SK-N-MC (cell line): ENCODE data around the gene SLC25A44.
A peak's percentile ranks its signal among the peaks of the same experiment; 100 is the strongest.
"Not testable (repeated sequence)": the region's sequence is repeated elsewhere in the genome, so short reads cannot be mapped to it uniquely, and the experiment has no call there.

Experiments
- DNase-seq: peaks from one replicate; pipeline ENCODE4 v3.0.0-alpha.2; 2011; ENCODE audit warnings: low read depth, low spot score
- H3K27ac ChIP-seq: fragments of 200-600 bp; sonication (generic); 2 replicates; pipeline ENCODE4 v1.5.1; 2016; ENCODE audit warnings: mixed run types
- H3K36me3 ChIP-seq: fragments of 200-600 bp; sonication (generic); 2 replicates; pipeline ENCODE4 v1.6.1; 2017; ENCODE audit warnings: antibody characterized with exemption, low read length, mixed read lengths; ENCODE audit not compliant: insufficient read depth
- H3K4me3 ChIP-seq: fragments of 200-600 bp; sonication (generic); 2 replicates; pipeline ENCODE4 v1.5.1; 2016
- H3K9ac ChIP-seq: fragments of 200-600 bp; sonication (generic); 2 replicates; pipeline ENCODE4 v1.8.0; 2017; ENCODE audit warnings: mixed run types, mixed read lengths; ENCODE audit not compliant: insufficient read length
- H3K9me3 ChIP-seq: fragments of 200-600 bp; sonication (generic); 2 replicates; pipeline ENCODE4 v1.6.1; 2017; ENCODE audit warnings: low read depth, mild to moderate bottlenecking, antibody characterized with exemption, low read length, moderate library complexity, mixed read lengths
- EZH2 ChIP-seq: fragments of 200-600 bp; sonication (generic); IDR thresholded peaks from one replicate; pipeline ENCODE4 v1.6.1; 2017; ENCODE audit warnings: antibody characterized with exemption
- FOXP2 ChIP-seq: optimal IDR thresholded peaks from 2 replicates; pipeline ENCODE3; 2011; ENCODE audit warnings: mild to moderate bottlenecking, moderate library complexity; ENCODE audit not compliant: insufficient read depth; ENCODE audit errors: extremely low read length, control extremely low read depth
- POLR2AphosphoS5 ChIP-seq: IDR thresholded peaks from 2 replicates; pipeline ENCODE4 v1.6.1; 2012; ENCODE audit warnings: mild to moderate bottlenecking, low read depth, low read length, borderline replicate concordance

SLC25A44 gene

GRCh38 chr1:156177919-156178654 is 15.8 kb upstream of the SLC25A44 start:
- no peak overlapping the region for H3K27ac ChIP-seq
- no peaks in the 10 kb centered on the region for H3K36me3 ChIP-seq
- H3K9me3 ChIP-seq, result no peaks in the 10 kb centered on the region
- H3K4me3 ChIP-seq, result no peak overlapping the region
- TF ChIP-seq POLR2AphosphoS5 (no peak), FOXP2 (no peak), EZH2 (no peak)
- no peak overlapping the region for H3K9ac ChIP-seq
- no peak for DNase-seq

- no peak for DNase-seq
- Histone ChIP-seq H3K9ac (no peak overlapping the region), H3K9me3 (no peaks in the 10 kb centered on the region), H3K36me3 (no peaks in the 10 kb centered on the region), H3K27ac (no peak overlapping the region), H3K4me3 (no peak overlapping the region)
- TF ChIP-seq POLR2AphosphoS5, result no peak
- no peak for TF ChIP-seq FOXP2
- TF ChIP-seq EZH2, result no peak
Observed at GRCh38 chr1:156180471-156180870, 13.4 kb upstream of the SLC25A44 start.

DNA sequence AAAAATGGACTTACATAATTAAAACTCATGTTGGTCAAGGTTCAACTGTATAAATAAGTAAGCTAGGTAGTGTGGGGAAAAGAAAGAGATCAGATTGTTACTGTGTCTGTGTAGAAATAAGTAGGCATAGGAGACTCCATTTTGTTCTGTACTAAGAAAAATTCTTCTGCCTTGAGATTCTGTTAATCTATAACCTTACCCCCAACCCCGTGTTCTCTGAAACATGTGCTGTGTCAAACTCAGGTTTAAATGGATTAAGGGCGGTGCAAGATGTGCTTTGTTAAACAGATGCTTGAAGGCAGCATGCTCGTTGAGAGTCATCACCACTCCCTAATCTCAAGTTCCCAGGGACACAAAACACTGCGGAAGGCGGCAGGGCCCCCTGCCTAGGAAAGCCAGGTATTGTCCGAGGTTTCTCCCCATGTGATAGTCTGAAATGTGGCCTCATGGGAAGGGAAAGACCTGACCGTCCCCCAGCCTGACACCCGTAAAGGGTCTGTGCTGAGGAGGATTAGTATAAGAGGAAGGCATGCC is 12.4 kb upstream of the SLC25A44 start:
- H3K4me3 ChIP-seq, DNase-seq, H3K36me3 ChIP-seq, H3K27ac ChIP-seq, H3K9me3 ChIP-seq, H3K9ac ChIP-seq: not testable (repeated sequence)

- H3K36me3 ChIP-seq, H3K9me3 ChIP-seq, H3K27ac ChIP-seq, H3K9ac ChIP-seq, H3K4me3 ChIP-seq, DNase-seq: not testable (repeated sequence)
Observed at GRCh38 chr1:156182010-156182779, 11.7 kb upstream of the SLC25A44 start.

DNA sequence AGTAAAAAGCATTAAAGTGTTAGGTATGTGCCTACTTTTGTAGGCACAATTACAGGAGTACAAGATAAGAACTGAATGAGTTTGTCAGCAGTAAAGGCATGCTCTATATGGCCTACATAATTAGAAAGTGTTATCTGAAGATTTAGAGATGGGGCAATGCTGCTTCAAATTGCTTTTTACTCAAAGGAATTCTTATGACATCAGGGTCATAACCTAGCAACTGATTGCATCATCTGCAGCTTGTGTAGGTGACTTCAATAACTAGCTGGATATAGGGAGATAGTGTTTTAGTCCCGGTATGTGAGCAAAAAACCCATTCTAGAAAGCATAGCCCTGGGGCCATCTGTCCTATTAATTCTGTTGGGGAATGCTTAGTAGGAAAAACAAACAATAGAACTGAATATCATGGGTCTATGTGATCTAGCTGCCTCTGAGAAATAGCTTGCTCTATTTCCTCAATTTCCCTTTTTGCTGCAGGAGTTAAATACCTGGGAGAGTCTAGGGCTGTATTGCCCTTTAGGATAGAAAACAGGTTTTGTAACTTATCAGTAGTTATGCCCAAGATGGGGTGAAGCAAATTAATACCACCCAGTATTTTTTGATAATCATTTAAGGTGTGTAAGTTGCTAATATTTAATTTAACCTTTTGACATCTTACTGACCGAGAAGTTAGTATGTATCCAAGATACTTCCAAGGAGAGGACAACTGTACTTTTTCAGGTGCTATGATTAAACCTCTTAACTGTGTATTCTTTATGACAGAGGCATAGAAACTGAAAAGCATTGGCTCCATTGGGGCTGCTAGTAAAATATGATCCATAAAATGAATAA is 7.3 kb upstream of the SLC25A44 start:
- not testable (repeated sequence) for H3K9me3 ChIP-seq, DNase-seq, H3K27ac ChIP-seq, H3K9ac ChIP-seq, H3K4me3 ChIP-seq, H3K36me3 ChIP-seq

GRCh38 chr1:156190265-156190664 is 3.6 kb upstream of the SLC25A44 start:
- not testable (repeated sequence) for H3K9me3 ChIP-seq, H3K27ac ChIP-seq, H3K36me3 ChIP-seq, H3K9ac ChIP-seq, DNase-seq, H3K4me3 ChIP-seq

DNA sequence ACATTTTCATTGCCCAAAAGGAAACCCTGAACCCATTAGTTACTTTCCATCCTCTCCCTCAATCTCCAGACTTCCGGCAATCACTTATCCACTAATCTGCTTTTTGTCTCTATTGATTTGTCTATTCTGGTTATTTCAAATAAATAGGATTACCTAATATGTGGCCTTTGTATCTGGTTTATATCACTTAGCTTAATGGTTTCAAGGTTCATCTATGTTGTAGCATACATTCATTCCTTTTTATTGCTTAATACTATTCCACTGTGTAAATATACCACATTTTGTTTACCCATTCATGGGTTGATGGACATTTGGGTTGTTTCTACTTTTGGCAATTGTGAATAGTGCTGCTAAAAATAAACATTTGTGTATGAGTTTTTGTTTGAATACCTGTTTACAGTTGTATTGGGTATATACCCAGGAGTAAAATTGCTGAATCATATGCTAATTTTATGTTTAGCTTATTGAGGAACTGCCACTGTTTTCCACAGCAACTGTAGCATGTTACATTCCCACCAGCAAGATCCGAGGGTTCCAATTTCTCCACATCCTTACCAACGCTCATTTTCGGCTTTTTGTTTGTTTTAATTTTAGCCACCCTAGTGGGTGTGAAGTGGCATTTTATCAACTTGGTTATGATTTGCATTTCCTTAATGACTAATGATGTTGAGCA is 2.5 kb upstream of the SLC25A44 start:
- no peak for TF ChIP-seq POLR2AphosphoS5
- no peak for TF ChIP-seq FOXP2
- no peak for TF ChIP-seq EZH2
- no peaks in the 10 kb centered on the region for H3K9me3 ChIP-seq
- H3K27ac ChIP-seq, result no peak overlapping the region; the same call in 1 of the 2 replicates
- H3K9ac ChIP-seq, result no peak overlapping the region
- H3K4me3 ChIP-seq, result no peak overlapping the region
- DNase-seq, result no peak
- no peaks in the 10 kb centered on the region for H3K36me3 ChIP-seq

DNA sequence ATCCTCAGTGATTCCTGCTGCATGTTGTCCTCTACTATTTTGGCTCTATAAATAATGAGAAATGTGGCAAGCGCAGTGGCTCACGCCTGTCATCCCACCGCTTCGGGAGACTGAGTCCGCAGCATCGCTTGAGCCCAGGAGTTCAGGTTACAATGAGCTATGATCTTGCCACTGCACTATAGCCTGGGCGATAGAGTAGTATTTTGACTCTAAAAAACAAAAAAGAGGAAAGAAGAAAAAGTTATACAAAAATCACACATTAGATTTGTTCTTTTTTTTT is 756 bp upstream of the SLC25A44 start:
- DNase-seq, result no peak

More for the DNA sequence above, 756 bp upstream of the SLC25A44 start:
- H3K4me3 ChIP-seq, result peak overlapping the region; percentile 83
- H3K36me3 ChIP-seq, result no peaks in the 10 kb centered on the region
- H3K27ac ChIP-seq, result peak overlapping the region; percentile 87
- H3K9ac ChIP-seq, result peak overlapping the region; percentile 64
- H3K9me3 ChIP-seq, result no peaks in the 10 kb centered on the region
- TF ChIP-seq POLR2AphosphoS5, result no peak
- no peak for TF ChIP-seq EZH2
- no peak for TF ChIP-seq FOXP2
